KBM-7 (cell line): ENCODE results near the gene LCE1F.

Experiments
- DNase-seq: peaks from one replicate; pipeline ENCODE4 v3.0.0-alpha.2; 2015
- in situ Hi-C: fragments of 300-500 bp; cut with MboI; formaldehyde crosslinking; loops from 2 replicates; pipeline ENCODE4 v1.14.3; 2020; ENCODE audit warnings: low sequenced_read_pairs, low pct_unique_long_range_greater_than_20kb, mixed read lengths

Gene LCE1F

GRCh38 chr1:152768847-152769533, 6.0 kb upstream of the LCE1F start:
- DNase-seq: no peak
- in situ Hi-C loops: no loop called here

DNA sequence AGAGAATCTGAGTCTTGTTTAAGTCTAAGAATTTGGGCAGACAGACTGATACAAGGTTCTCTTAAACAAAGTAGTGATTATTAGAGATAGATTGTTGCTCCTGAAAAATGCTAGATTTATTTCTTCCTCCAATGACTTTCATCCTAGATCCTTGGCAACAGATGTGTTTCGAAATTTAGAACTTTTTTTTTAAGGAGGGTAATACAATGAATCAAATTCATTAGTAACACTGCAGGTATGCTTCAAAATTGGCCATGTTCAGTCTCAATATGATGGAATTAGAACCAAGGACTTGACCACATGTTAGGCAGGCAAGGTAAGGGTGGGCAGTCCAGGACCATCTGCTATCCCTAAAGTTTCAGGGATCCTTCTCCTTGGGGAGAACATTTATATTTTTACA, 4.5 kb upstream of the LCE1F start:
- in situ Hi-C loops: no loop called here
- DNase-seq: no peak

- in situ Hi-C loops: no loop called here
- DNase-seq: no peak
Measured at GRCh38 chr1:152776361-152776760, 1.4 kb downstream of the LCE1F start.

GRCh38 chr1:152777510-152778137, 2.7 kb downstream of the LCE1F start:
- peak; percentile 32 for DNase-seq

GRCh38 chr1:152783095-152783494, 8.2 kb downstream of the LCE1F start:
- in situ Hi-C loops: no loop called here
- no peak for DNase-seq

More at GRCh38 chr1:152777510-152778137, 2.7 kb downstream of the LCE1F start:
- in situ Hi-C loops: no loop called here

DNA sequence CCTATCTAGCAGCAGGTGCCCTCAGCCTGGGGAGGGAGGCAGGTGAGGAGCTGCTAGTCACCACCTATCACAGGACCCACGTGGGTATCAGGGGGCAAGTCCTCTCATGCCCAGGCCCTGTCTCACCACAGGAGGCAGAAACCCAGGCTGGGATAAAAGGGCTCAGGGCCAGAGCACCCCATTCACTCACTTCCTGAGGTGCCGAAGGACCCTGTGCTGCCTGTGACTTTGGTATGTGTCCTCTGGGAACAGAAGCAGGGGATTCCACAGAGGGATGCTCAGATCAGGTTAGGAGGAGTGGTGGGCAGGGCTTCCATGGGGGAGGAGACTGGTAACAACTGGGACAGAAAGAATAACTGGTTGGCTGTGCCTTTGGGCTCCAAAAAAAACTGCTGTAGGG, 11.1 kb downstream of the LCE1F start, which contains the start of gene LCE1E:
TSS of gene LCE1E (plus strand) at position 181 of the 400 bp plus-strand sequence. CDS start 1,043 bp downstream, outside the sequence.
- no peak for DNase-seq
- in situ Hi-C loops: no loop called here

- in situ Hi-C loops: no loop called here
- no peak for DNase-seq
Measured at GRCh38 chr1:152795686-152796085, 20.7 kb downstream of the LCE1F start.

DNA sequence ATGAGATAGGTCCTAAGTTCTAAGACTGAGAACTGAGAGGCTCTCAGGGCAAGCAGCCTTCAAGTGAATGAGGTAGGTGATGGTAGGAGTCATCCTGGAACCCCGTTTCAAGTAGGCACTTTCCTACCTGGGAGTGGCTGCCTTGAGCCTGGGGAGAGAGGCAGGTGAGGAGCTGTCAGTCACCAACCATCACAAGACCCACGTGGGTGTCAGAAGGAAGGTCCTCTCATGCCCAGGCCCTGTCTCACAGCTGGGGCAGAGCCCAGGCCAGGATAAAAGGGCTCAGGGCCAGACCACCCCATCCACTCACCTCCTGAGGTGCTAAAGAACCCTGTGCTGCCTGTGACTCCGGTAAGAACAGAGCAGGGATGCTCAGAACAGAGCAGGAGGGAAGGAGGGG, 21.5 kb downstream of the LCE1F start, which contains the start of gene LCE1D:
TSS of gene LCE1D (plus strand) at position 301 of the 400 bp plus-strand sequence. CDS start 1,074 bp downstream, outside the sequence.
- in situ Hi-C loops: no loop called here
- DNase-seq: no peak

DNA sequence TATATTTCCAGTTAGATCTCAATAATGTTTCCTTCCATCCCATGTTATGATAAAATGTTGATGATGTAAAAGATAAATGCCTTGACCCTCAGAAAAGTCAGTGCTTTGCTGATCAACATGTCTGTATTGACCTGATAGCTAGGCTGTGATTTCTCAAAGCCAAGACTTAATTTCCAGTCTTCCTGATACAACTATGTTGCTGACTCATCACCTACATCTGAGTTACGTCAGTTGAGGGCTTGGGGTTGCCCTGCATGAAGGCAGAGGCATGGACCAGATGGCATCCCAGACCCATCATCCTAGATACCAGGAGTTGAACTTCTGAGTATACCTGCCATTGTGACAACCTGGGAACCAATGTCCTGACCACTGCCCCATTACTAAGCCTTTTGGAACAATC, 26.4 kb downstream of the LCE1F start:
- in situ Hi-C loops: no loop called here
- DNase-seq: no peak

- DNase-seq: no peak
- in situ Hi-C loops: no loop called here
Measured at GRCh38 chr1:152806576-152806975, 31.6 kb downstream of the LCE1F start, which contains the start of gene LCE1C. TSS of gene LCE1C (minus strand) at chr1:152806651. CDS start at chr1:152805478, 1,173 bp downstream.

- in situ Hi-C loops: no loop called here
- DNase-seq: no peak
Measured at GRCh38 chr1:152811050-152811449, 36.1 kb downstream of the LCE1F start.

- in situ Hi-C loops: no loop called here
- no peak for DNase-seq
Measured at GRCh38 chr1:152811671-152812070, 36.7 kb downstream of the LCE1F start, which contains the start of gene LCE1B. TSS of gene LCE1B (plus strand) at chr1:152811971. CDS start at chr1:152812447, 476 bp downstream.

GRCh38 chr1:152817309-152817708, 42.4 kb downstream of the LCE1F start:
- no peak for DNase-seq
- in situ Hi-C loops: no loop called here

DNA sequence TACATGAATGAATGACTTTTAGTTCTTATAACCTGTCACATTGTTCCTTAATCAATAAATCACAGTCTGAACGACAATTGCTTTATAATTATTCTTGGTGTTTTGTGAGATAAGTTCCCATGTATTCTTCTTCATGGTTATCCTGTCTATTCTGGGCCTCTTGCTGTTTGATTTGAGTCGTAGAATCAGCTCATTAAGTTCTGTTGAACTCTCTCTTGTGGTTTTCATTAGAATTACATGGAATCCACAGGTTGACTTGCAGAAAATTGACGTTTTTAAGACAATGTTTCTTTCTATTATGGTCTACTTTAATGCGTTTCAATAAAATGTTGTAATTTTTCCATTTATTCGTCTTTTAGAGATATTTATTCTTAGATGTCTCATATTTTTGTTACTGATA, 48.4 kb downstream of the LCE1F start:
- in situ Hi-C loops: no loop called here
- DNase-seq: no peak

- in situ Hi-C loops: no loop called here
- no peak for DNase-seq
Measured at GRCh38 chr1:152824964-152825363, 50.0 kb downstream of the LCE1F start.
